ENCODE measurements around the gene BANF2. TPM values are rescaled to one million over a fixed set of nuclear protein-coding genes. Genes with fewer than 3 reads are reported as not detected.

Gene BANF2
- total and polyA plus RNA-seq, 2 of the 8 experiments (the other 6 are each of a cell fraction or from before 2014, with no cell fraction given): not detected

- Histone ChIP-seq H3K18ac (ENCODE audit: extremely low read depth, low read length) (no peak overlapping the region), H2BK120ac (replicated peaks; ENCODE audit: low read depth, low read length) (no peak overlapping the region), H2AFZ (ENCODE audit: low read length) (no peak overlapping the region), H3K14ac (ENCODE audit: insufficient read length) (no peak overlapping the region), H3K79me2 (ENCODE audit: control insufficient read depth in 1 of 2, insufficient read depth in 2 of 2, low read length in 2 of 2) (no peaks in the 10 kb centered on the region), H2BK5ac (ENCODE audit: low read depth, low read length) (no peak overlapping the region), H3K23ac (ENCODE audit: insufficient read length) (no peak overlapping the region), H4K8ac (ENCODE audit: extremely low read depth, insufficient read depth, low read length) (no peak overlapping the region), H2BK12ac (ENCODE audit: low read depth, low read length) (no peak overlapping the region), H3K56ac (replicated peaks; ENCODE audit: insufficient read length, low read depth, low read length) (no peak overlapping the region), H2BK15ac (ENCODE audit: low read length) (no peak overlapping the region), H2AK5ac (ENCODE audit: low read depth, low read length) (no peak overlapping the region), H3K36me3 (ENCODE audit: control insufficient read depth in 2 of 4, insufficient read depth in 4 of 4, low read length in 3 of 4) (no peaks in the 10 kb centered on the region), H3K9ac (replicated peaks in 1 of 4; ENCODE audit: extremely low read depth in 1 of 4, low read depth in 3 of 4, low read length in 3 of 4) (no peak overlapping the region), H2BK20ac (ENCODE audit: low read length) (no peak overlapping the region), H3K23me2 (ENCODE audit: low read depth, low read length) (no peaks in the 10 kb centered on the region), H3K4me3 (ENCODE audit: extremely low read depth in 1 of 4, insufficient read depth in 2 of 4, low read depth in 3 of 4, low read length in 4 of 4) (no peak overlapping the region), H4K20me1 (replicated peaks in 1 of 2; ENCODE audit: control insufficient read depth in 1 of 2, insufficient read depth in 2 of 2, low read length in 2 of 2) (no peaks in the 10 kb centered on the region), H3K4me1 (replicated peaks in 1 of 4; ENCODE audit: control insufficient read depth in 3 of 4, insufficient read depth in 4 of 4, low read length in 3 of 4) (peaks cover 0 to 2% (median 2%) of the 10 kb centered on the region in 4 experiments; a peak in 4 of 7 replicates), H3K79me1 (ENCODE audit: low read depth, low read length) (no peaks in the 10 kb centered on the region; the same call in 1 of the 2 replicates), H4K5ac (ENCODE audit: insufficient read length, low read depth, low read length) (no peak overlapping the region), H3K4me2 (ENCODE audit: insufficient read depth in 1 of 2, low read depth in 2 of 2, low read length in 2 of 2) (no peak overlapping the region), H4K91ac (replicated peaks; ENCODE audit: insufficient read length, low read length) (no peak overlapping the region), H3K27ac (ENCODE audit: low read depth, low read length) (no peak overlapping the region), H3K27me3 (replicated peaks in 1 of 4; ENCODE audit: control insufficient read depth in 3 of 4, extremely low read depth in 1 of 4, insufficient read depth in 3 of 4, low read length in 3 of 4) (no peaks in the 10 kb centered on the region), H3K9me3 (ENCODE audit: insufficient read depth in 2 of 2, low read depth in 1 of 2, low read length in 1 of 2) (no peaks in the 10 kb centered on the region), H3K4ac (replicated peaks; ENCODE audit: insufficient read length, low read depth, low read length) (no peak overlapping the region)
- FAIRE-seq: no peak
- TF ChIP-seq PHF8 (conservative IDR thresholded peaks at IDR 0.05; ENCODE audit: low read depth, low read length): no peak
- TF ChIP-seq RFX5 (IDR thresholded peaks at IDR 0.05; ENCODE audit: borderline replicate concordance, low read depth, low read length): peak; percentile 80
- DNase-seq (ENCODE audit: low read depth in 1 of 2, low spot score in 2 of 2): no peak
- 87% methylated on average over 2 of the region's 2 CpGs; no CpG with 5 or more reads in 1 of the 2 experiments for WGBS, 2 experiments (ENCODE audit: extremely low coverage in 1 of 2, insufficient coverage in 1 of 2, insufficient read length in 1 of 2, insufficient replicate concordance in 2 of 2, low coverage in 1 of 2, low lambda C conversion rate in 2 of 2, missing lambda C conversion rate in 1 of 2)
- CTCF ChIA-PET (ENCODE audit: partially characterized antibody): interaction anchor here (0.5 to 0.8 kb wide), 2 partner anchors 39 to 107 kb away, joined by 3 read pairs; no protein-coding TSS in a partner anchor
- POLR2A ChIA-PET (ENCODE audit: partially characterized antibody): no interaction called here
Observed at GRCh38 chr20:17768271-17768670, 68.5 kb downstream of the BANF2 start.
